ENCODE results near the gene PCSK7. TPM values are rescaled to one million over a fixed set of nuclear protein-coding genes. Genes with fewer than 3 reads are reported as not detected.
A peak's percentile ranks its signal among the peaks of the same experiment; 100 is the strongest.

PCSK7 gene
- total and polyA plus RNA-seq, 2 donors (not counting 3 experiments of a cell fraction or from before 2014, with no cell fraction given), result 40.8 to 72.7 TPM

DNA sequence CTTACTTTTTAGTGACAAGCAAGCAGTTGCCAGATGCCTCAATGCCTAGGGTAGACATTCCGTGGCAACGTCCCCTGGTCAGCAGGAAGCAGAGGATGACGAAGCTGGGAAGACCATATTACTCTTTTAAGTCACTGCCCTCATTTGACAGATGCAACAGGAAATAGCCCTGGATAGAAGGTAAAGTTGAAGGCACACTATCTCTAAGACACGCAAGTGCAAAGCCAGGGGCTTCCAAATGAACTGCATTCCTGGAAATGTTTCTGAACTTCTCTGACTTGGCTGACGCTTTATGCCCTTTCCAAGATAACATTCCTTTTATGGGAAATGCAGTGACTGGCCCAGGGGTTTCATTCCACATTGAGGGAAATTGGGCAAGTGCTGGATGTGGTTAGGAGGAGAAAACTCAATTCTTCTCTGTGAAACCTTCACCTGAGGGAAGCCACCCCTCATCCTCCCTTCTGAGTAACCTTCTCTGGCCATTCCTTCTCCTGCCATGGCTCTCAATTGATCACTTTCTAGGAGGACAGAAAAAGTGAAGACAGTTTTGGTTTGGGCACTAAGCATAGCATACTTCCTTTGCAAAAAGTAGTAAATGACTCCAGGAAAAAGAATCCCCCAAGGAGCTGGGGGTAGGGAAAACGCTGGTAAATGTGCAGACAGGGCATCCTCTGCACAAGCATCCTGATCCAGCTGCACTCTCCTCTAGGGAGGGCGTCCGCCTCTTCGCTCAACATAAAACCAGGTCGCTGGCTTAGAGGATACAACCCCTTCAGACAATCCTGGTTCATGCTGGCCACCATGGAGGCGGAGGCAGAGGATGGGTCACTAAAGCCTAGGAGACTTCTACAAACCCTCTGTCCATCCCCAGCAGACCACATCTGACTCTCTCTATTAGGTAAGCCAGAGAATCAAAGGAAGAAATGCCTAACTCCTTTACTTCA, 14.5 kb downstream of the PCSK7 start:
- Histone ChIP-seq H4K20me1 (replicated peaks; ENCODE audit: control insufficient read depth, extremely low read depth, insufficient read depth, low read length) (no peaks in the 10 kb centered on the region), H3K27me3 (ENCODE audit: control insufficient read depth in 2 of 2, insufficient read depth in 2 of 2, low read length in 2 of 2) (no peaks in the 10 kb centered on the region), H3K9me3 (replicated peaks; ENCODE audit: control insufficient read depth, insufficient read depth, low read length) (no peaks in the 10 kb centered on the region), H3K4me2 (ENCODE audit: insufficient read depth, low read length) (no peak overlapping the region), H3K9ac (replicated peaks; ENCODE audit: extremely low read depth, insufficient read depth, low read length) (no peak overlapping the region), H2AFZ (ENCODE audit: low read depth, low read length) (no peak overlapping the region), H3K27ac (ENCODE audit: insufficient read depth, low read depth, low read length) (peak overlapping the region; percentile 26), H3K36me3 (ENCODE audit: control insufficient read depth in 2 of 2, extremely low read depth in 1 of 2, insufficient read depth in 2 of 2, low read length in 2 of 2) (peaks cover 2 to 21% of the 10 kb centered on the region in 2 experiments), H3K4me3 (replicated peaks in 1 of 3; ENCODE audit: insufficient read depth in 1 of 3, low read depth in 1 of 3, low read length in 3 of 3) (no peak overlapping the region), H3K4me1 (ENCODE audit: control insufficient read depth, extremely low read depth, insufficient read depth, low read length) (peaks cover 11% of the 10 kb centered on the region), H3K79me2 (ENCODE audit: control insufficient read depth, insufficient read depth, low read length) (no peaks in the 10 kb centered on the region), H3K9me1 (replicated peaks; ENCODE audit: control insufficient read depth, extremely low read depth, insufficient read depth, low read length) (no peaks in the 10 kb centered on the region)
- DNase-seq (ENCODE audit: low read depth, low spot score) (peak; percentile 17), FAIRE-seq (peak; percentile 87)
- TF ChIP-seq POLR2AphosphoS5 (IDR thresholded peaks at IDR 0.05; ENCODE audit: insufficient read depth, low read depth, low read length) (no peak), FOS (IDR thresholded peaks at IDR 0.05; ENCODE audit: borderline replicate concordance, insufficient read depth, low read length) (no peak), EZH2 (IDR thresholded peaks at IDR 0.05; ENCODE audit: borderline replicate concordance, low read depth, low read length, severe bottlenecking) (no peak)
- ChIA-PET POLR2A (no interaction called here), CTCF (interaction anchor here (1.3 to 3.7 kb wide), 4 partner anchors 9 to 37 kb away, joined by 4 to 17 read pairs (median 6); no protein-coding TSS in a partner anchor)
- intact Hi-C loops (cut with micrococcal nuclease), result no loop called here
- dilution Hi-C loops (cut with MboI; ENCODE audit: extremely low pct_ligation_motif_present, low sequenced_read_pairs), result no loop called here
- no TSS peak for BruUV-seq (replicated peaks)

DNA sequence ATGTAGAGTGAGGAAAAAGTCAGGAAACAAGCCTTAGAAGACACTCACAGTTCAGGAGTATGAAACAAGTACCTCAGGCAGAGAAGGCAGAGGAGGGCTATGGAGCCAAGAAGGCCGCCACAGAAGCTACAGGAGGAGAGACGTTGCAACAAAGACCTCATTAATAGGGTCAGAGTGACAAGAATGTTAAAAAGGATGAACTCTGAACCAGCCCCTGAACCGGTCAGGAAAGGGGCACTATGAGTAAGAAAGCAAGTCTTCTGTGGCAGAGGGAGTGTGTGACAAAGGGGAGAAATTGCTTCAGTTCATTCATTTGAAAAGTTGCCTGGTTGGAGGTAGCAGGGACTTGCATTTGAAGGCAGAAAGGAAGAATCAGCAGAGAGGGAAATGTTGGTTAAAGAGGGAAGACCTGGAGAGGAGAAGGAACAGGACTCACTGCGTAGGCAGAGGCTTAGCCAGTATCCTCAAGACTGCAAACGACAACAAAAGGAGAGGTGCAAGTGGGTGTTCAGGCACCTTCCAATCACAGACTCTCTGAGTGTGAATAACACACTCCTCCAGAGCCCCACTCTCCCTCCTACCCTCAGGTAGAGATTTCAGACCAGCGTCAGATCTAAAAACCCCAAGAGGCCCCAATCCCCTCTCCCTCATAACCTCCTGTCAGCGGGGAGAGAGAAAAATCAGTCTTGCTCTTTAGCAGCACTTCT, 17.3 kb downstream of the PCSK7 start:
- Histone ChIP-seq H2AFZ (ENCODE audit: low read depth, low read length) (no peak overlapping the region), H3K9ac (replicated peaks; ENCODE audit: extremely low read depth, insufficient read depth, low read length) (no peak overlapping the region), H4K20me1 (replicated peaks; ENCODE audit: control insufficient read depth, extremely low read depth, insufficient read depth, low read length) (no peaks in the 10 kb centered on the region), H3K4me1 (ENCODE audit: control insufficient read depth, extremely low read depth, insufficient read depth, low read length) (peaks cover 11% of the 10 kb centered on the region), H3K9me1 (replicated peaks; ENCODE audit: control insufficient read depth, extremely low read depth, insufficient read depth, low read length) (no peaks in the 10 kb centered on the region), H3K4me2 (ENCODE audit: insufficient read depth, low read length) (no peak overlapping the region), H3K36me3 (ENCODE audit: control insufficient read depth in 2 of 2, extremely low read depth in 1 of 2, insufficient read depth in 2 of 2, low read length in 2 of 2) (peaks cover 2 to 17% of the 10 kb centered on the region in 2 experiments), H3K27ac (ENCODE audit: insufficient read depth, low read depth, low read length) (no peak overlapping the region), H3K4me3 (replicated peaks in 1 of 3; ENCODE audit: insufficient read depth in 1 of 3, low read depth in 1 of 3, low read length in 3 of 3) (no peak overlapping the region), H3K27me3 (ENCODE audit: control insufficient read depth in 2 of 2, insufficient read depth in 2 of 2, low read length in 2 of 2) (no peaks in the 10 kb centered on the region), H3K9me3 (replicated peaks; ENCODE audit: control insufficient read depth, insufficient read depth, low read length) (no peaks in the 10 kb centered on the region), H3K79me2 (ENCODE audit: control insufficient read depth, insufficient read depth, low read length) (no peaks in the 10 kb centered on the region)
- FAIRE-seq (no peak), DNase-seq (ENCODE audit: low read depth, low spot score) (no peak)
- ChIA-PET CTCF (interaction anchor here (1.5 to 3.7 kb wide), 2 partner anchors 12 to 34 kb away, joined by 4 to 17 read pairs; no protein-coding TSS in a partner anchor), POLR2A (no interaction called here)
- dilution Hi-C loops (cut with MboI; ENCODE audit: extremely low pct_ligation_motif_present, low sequenced_read_pairs), result no loop called here
- TF ChIP-seq POLR2AphosphoS5 (IDR thresholded peaks at IDR 0.05; ENCODE audit: insufficient read depth, low read depth, low read length), result no peak
- TF ChIP-seq GATA2 (IDR thresholded peaks at IDR 0.05; ENCODE audit: insufficient read depth, insufficient read length, low read depth, low read length), result no peak
- no peak for TF ChIP-seq MYC (IDR thresholded peaks at IDR 0.05; ENCODE audit: low read depth, low read length)
- TF ChIP-seq EZH2 (IDR thresholded peaks at IDR 0.05; ENCODE audit: borderline replicate concordance, low read depth, low read length, severe bottlenecking), result no peak
- TF ChIP-seq FOS (IDR thresholded peaks at IDR 0.05; ENCODE audit: borderline replicate concordance, insufficient read depth, low read length), result no peak
- TF ChIP-seq, protein P1, sequence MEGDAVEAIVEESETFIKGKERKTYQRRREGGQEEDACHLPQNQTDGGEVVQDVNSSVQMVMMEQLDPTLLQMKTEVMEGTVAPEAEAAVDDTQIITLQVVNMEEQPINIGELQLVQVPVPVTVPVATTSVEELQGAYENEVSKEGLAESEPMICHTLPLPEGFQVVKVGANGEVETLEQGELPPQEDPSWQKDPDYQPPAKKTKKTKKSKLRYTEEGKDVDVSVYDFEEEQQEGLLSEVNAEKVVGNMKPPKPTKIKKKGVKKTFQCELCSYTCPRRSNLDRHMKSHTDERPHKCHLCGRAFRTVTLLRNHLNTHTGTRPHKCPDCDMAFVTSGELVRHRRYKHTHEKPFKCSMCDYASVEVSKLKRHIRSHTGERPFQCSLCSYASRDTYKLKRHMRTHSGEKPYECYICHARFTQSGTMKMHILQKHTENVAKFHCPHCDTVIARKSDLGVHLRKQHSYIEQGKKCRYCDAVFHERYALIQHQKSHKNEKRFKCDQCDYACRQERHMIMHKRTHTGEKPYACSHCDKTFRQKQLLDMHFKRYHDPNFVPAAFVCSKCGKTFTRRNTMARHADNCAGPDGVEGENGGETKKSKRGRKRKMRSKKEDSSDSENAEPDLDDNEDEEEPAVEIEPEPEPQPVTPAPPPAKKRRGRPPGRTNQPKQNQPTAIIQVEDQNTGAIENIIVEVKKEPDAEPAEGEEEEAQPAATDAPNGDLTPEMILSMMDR (IDR thresholded peaks at IDR 0.05; ENCODE audit: extremely low read depth in 1 of 2, insufficient read depth in 1 of 2, low read depth in 1 of 2, low read length in 2 of 2), result no peak
- TF ChIP-seq JUN (IDR thresholded peaks at IDR 0.05; ENCODE audit: borderline replicate concordance, insufficient read depth, insufficient read length, low read depth), result no peak
- TF ChIP-seq, protein P2, sequence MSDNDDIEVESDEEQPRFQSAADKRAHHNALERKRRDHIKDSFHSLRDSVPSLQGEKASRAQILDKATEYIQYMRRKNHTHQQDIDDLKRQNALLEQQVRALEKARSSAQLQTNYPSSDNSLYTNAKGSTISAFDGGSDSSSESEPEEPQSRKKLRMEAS (IDR thresholded peaks at IDR 0.05; ENCODE audit: insufficient read depth, insufficient read length), result no peak
- TF ChIP-seq POLR2A (IDR thresholded peaks at IDR 0.05; ENCODE audit: low read depth, low read length), result no peak
- intact Hi-C loops (cut with micrococcal nuclease), result no loop called here
- no TSS peak for BruUV-seq (replicated peaks)
